HG03060 (cell line): ENCODE data around the gene TMCC3.

Source experiments
- ATAC-seq: cut with Tn5 transposase; IDR thresholded peaks from one replicate; pipeline ENCODE4 v1.9.1; 2021; ENCODE audit warnings: low read depth, moderate number of reproducible peaks; ENCODE audit not compliant: unreplicated experiment

Gene TMCC3

GRCh38 chr12:94637390-94638113, 12.8 kb downstream of the TMCC3 start:
- ATAC-seq = no peak

GRCh38 chr12:94636462-94637085, 13.8 kb downstream of the TMCC3 start:
- ATAC-seq = no peak

- no peak for ATAC-seq
Measured at GRCh38 chr12:94634717-94635116, 15.6 kb downstream of the TMCC3 start.

GRCh38 chr12:94633401-94633800, 17.0 kb downstream of the TMCC3 start:
- no peak for ATAC-seq

- no peak for ATAC-seq
Measured at GRCh38 chr12:94631058-94631457, 19.3 kb downstream of the TMCC3 start.

- no peak for ATAC-seq
Measured at GRCh38 chr12:94628819-94629472, 21.4 kb downstream of the TMCC3 start.

- no peak for ATAC-seq
Measured at GRCh38 chr12:94628369-94628768, 22.0 kb downstream of the TMCC3 start.

- no peak for ATAC-seq
Measured at GRCh38 chr12:94625531-94625930, 24.8 kb downstream of the TMCC3 start.

- ATAC-seq = no peak
Measured at GRCh38 chr12:94623161-94623920, 27.0 kb downstream of the TMCC3 start.

GRCh38 chr12:94622475-94622874, 27.9 kb downstream of the TMCC3 start:
- no peak for ATAC-seq

- ATAC-seq = peak; percentile 96
Measured at GRCh38 chr12:94621662-94622359, 28.5 kb downstream of the TMCC3 start.

- ATAC-seq = no peak
Measured at GRCh38 chr12:94620621-94621020, 29.7 kb downstream of the TMCC3 start.

- ATAC-seq = no peak
Measured at GRCh38 chr12:94618995-94619695, 31.2 kb downstream of the TMCC3 start.

- ATAC-seq = no peak
Measured at GRCh38 chr12:94617101-94617500, 33.3 kb downstream of the TMCC3 start.

- no peak for ATAC-seq
Measured at GRCh38 chr12:94616203-94616729, 34.1 kb downstream of the TMCC3 start.

GRCh38 chr12:94615260-94616181, 34.8 kb downstream of the TMCC3 start:
- ATAC-seq = no peak

GRCh38 chr12:94614288-94614721, 36.1 kb downstream of the TMCC3 start:
- ATAC-seq = no peak

GRCh38 chr12:94609917-94610443, 40.4 kb downstream of the TMCC3 start:
- no peak for ATAC-seq
